HEK293T (cell line): ENCODE data around the gene HYDIN.

Source experiments
- ARNT ChIP-seq: fragments of 450-650 bp; IDR thresholded peaks from 2 replicates; pipeline ENCODE4 v1.6.1; 2017; ENCODE audit warnings: mild to moderate bottlenecking
- BHLHE40 ChIP-seq: fragments of 450-650 bp; IDR thresholded peaks from 2 replicates; pipeline ENCODE4 v1.6.1; 2016; ENCODE audit warnings: mild to moderate bottlenecking, moderate library complexity, borderline replicate concordance
- CTBP1 ChIP-seq: fragments of 450-650 bp; IDR thresholded peaks from 2 replicates; pipeline ENCODE4 v1.6.1; 2016; ENCODE audit warnings: borderline replicate concordance
- ELF4 ChIP-seq: fragments of 450-650 bp; IDR thresholded peaks from 2 replicates; pipeline ENCODE4 v1.6.1; 2017; ENCODE audit warnings: antibody characterized with exemption
- FOXA1 ChIP-seq: fragments of 450-650 bp; IDR thresholded peaks from 2 replicates; pipeline ENCODE4 v1.6.1; 2016; ENCODE audit warnings: mild to moderate bottlenecking
- FOXM1 ChIP-seq: fragments of 450-650 bp; IDR thresholded peaks from 2 replicates; pipeline ENCODE4 v1.6.1; 2017; ENCODE audit warnings: mild to moderate bottlenecking, borderline replicate concordance
- HDGF ChIP-seq: fragments of 450-650 bp; IDR thresholded peaks from 2 replicates; pipeline ENCODE4 v1.6.1; 2017; ENCODE audit warnings: antibody characterized with exemption, borderline replicate concordance
- L3MBTL2 ChIP-seq: fragments of 450-650 bp; conservative IDR thresholded peaks from 2 replicates; pipeline ENCODE4 v1.6.1; 2016; ENCODE audit warnings: mild to moderate bottlenecking
- LEF1 ChIP-seq: fragments of 450-650 bp; IDR thresholded peaks from 2 replicates; pipeline ENCODE4 v1.6.1; 2017; ENCODE audit warnings: mild to moderate bottlenecking, borderline replicate concordance
- PKNOX1 ChIP-seq: fragments of 450-650 bp; IDR thresholded peaks from 2 replicates; pipeline ENCODE4 v1.6.1; 2016
- SP1 ChIP-seq: fragments of 450-650 bp; IDR thresholded peaks from 2 replicates; pipeline ENCODE4 v1.6.1; 2017
- SUZ12 ChIP-seq: fragments of 450-650 bp; IDR thresholded peaks from 2 replicates; pipeline ENCODE4 v1.6.1; 2016; ENCODE audit warnings: mild to moderate bottlenecking
- TARDBP ChIP-seq: fragments of 450-650 bp; IDR thresholded peaks from 2 replicates; pipeline ENCODE4 v1.6.1; 2016
- ZNF384 ChIP-seq: fragments of 450-650 bp; IDR thresholded peaks from 2 replicates; pipeline ENCODE4 v1.6.1; 2016

GRCh38 chr16:70804734-70805169, 425.8 kb downstream of the HYDIN start:
- TF ChIP-seq FOXA1 (no peak), TARDBP (no peak), BHLHE40 (no peak), HDGF (no peak), SUZ12 (no peak), ZNF384 (no peak), PKNOX1 (no peak), CTBP1 (no peak), SP1 (no peak), ELF4 (no peak), FOXM1 (no peak), ARNT (no peak), L3MBTL2 (no peak), LEF1 (no peak)
